Activated T-helper 1 cell treated with Interleukin-2 at 50 U/mL for 16 hours (primary cell): Measurements from ENCODE around the gene SLC25A51.
"Not testable (repeated sequence)": the region's sequence is repeated elsewhere in the genome, so short reads cannot be mapped to it uniquely, and the experiment has no call there.

ENCODE experiments used
- DNase-seq: peaks from one replicate; pipeline ENCODE4 v3.0.0-alpha.2; 2020; ENCODE audit warnings: low read depth

SLC25A51 gene

GRCh38 chr9:37919246-37919955, 15.5 kb upstream of the SLC25A51 start:
- DNase-seq, result no peak

- no peak for DNase-seq
These were observed 14.8 kb upstream of the SLC25A51 start for GRCh38 chr9:37918665-37919170.

- DNase-seq, result no peak
These were observed 14.1 kb upstream of the SLC25A51 start for GRCh38 chr9:37917801-37918664.

- DNase-seq, result no peak
These were observed 13.4 kb upstream of the SLC25A51 start for GRCh38 chr9:37917313-37917731.

- no peak for DNase-seq
These were observed 12.8 kb upstream of the SLC25A51 start for GRCh38 chr9:37916471-37917312.

- DNase-seq, result no peak
These were observed 12.1 kb upstream of the SLC25A51 start for GRCh38 chr9:37915911-37916470.

- no peak for DNase-seq
These were observed 10.9 kb upstream of the SLC25A51 start for GRCh38 chr9:37914701-37915358.

GRCh38 chr9:37914154-37914551, 10.2 kb upstream of the SLC25A51 start:
- DNase-seq, result no peak

GRCh38 chr9:37913480-37914153, 9.7 kb upstream of the SLC25A51 start:
- DNase-seq, result peak; percentile 66

- DNase-seq, result no peak
These were observed 7.3 kb upstream of the SLC25A51 start for GRCh38 chr9:37911271-37911681.

GRCh38 chr9:37910271-37910670, 6.3 kb upstream of the SLC25A51 start:
- DNase-seq, result no peak

- not testable (repeated sequence) for DNase-seq
These were observed 5.9 kb upstream of the SLC25A51 start for GRCh38 chr9:37909836-37910235.

- no peak for DNase-seq
These were observed 5.4 kb upstream of the SLC25A51 start for GRCh38 chr9:37909326-37909725.

GRCh38 chr9:37908698-37909186, 4.8 kb upstream of the SLC25A51 start:
- DNase-seq, result no peak

GRCh38 chr9:37908283-37908682, 4.4 kb upstream of the SLC25A51 start:
- DNase-seq, result no peak

GRCh38 chr9:37906312-37907239, 2.6 kb upstream of the SLC25A51 start:
- no peak for DNase-seq

GRCh38 chr9:37905776-37906175, 1.8 kb upstream of the SLC25A51 start:
- DNase-seq, result no peak

- no peak for DNase-seq
These were observed 1.2 kb upstream of the SLC25A51 start for GRCh38 chr9:37905131-37905505.

GRCh38 chr9:37904445-37905130, 661 bp upstream of the SLC25A51 start:
- DNase-seq, result no peak
